ENCODE data around the gene SEC14L1.
"Not testable (repeated sequence)": the region's sequence is repeated elsewhere in the genome, so short reads cannot be mapped to it uniquely, and the experiment has no call there.

Gene SEC14L1

GRCh38 chr17:77140878-77141767, at the start of gene SEC14L1:
TSS of gene SEC14L1 (plus strand) at chr17:77140969. CDS start at chr17:77143597, 2,628 bp downstream.
- no peak for DNase-seq (ENCODE audit: low read depth)

GRCh38 chr17:77092025-77092424, 48.7 kb upstream of the SEC14L1 start:
- DNase-seq (ENCODE audit: low read depth), result no peak

GRCh38 chr17:77095461-77095860, 45.3 kb upstream of the SEC14L1 start:
- no peak for DNase-seq (ENCODE audit: low read depth)

- no peak for DNase-seq (ENCODE audit: low read depth)
These were observed 44.1 kb upstream of the SEC14L1 start for GRCh38 chr17:77096570-77097214.

GRCh38 chr17:77097631-77098180, 43.1 kb upstream of the SEC14L1 start:
- no peak for DNase-seq (ENCODE audit: low read depth)

- no peak for DNase-seq (ENCODE audit: low read depth)
These were observed 41.8 kb upstream of the SEC14L1 start for GRCh38 chr17:77098884-77099545.

- DNase-seq (ENCODE audit: low read depth), result no peak
These were observed 40.8 kb upstream of the SEC14L1 start for GRCh38 chr17:77099997-77100396.

GRCh38 chr17:77101521-77102410, 39.0 kb upstream of the SEC14L1 start:
- DNase-seq (ENCODE audit: low read depth), result no peak

- not testable (repeated sequence) for DNase-seq (ENCODE audit: low read depth)
These were observed 38.2 kb upstream of the SEC14L1 start for GRCh38 chr17:77102411-77103134.

GRCh38 chr17:77105706-77106105, 35.1 kb upstream of the SEC14L1 start:
- no peak for DNase-seq (ENCODE audit: low read depth)

- DNase-seq (ENCODE audit: low read depth), result no peak
These were observed 33.9 kb upstream of the SEC14L1 start for GRCh38 chr17:77106874-77107358.

- no peak for DNase-seq (ENCODE audit: low read depth)
These were observed 33.0 kb upstream of the SEC14L1 start for GRCh38 chr17:77107506-77108433.

GRCh38 chr17:77109159-77109759, 31.5 kb upstream of the SEC14L1 start:
- DNase-seq (ENCODE audit: low read depth), result no peak

- no peak for DNase-seq (ENCODE audit: low read depth)
These were observed 30.9 kb upstream of the SEC14L1 start for GRCh38 chr17:77109764-77110359.

- DNase-seq (ENCODE audit: low read depth), result not testable (repeated sequence)
These were observed 29.4 kb upstream of the SEC14L1 start for GRCh38 chr17:77111165-77111933.

GRCh38 chr17:77111934-77112296, 28.9 kb upstream of the SEC14L1 start:
- no peak for DNase-seq (ENCODE audit: low read depth)

GRCh38 chr17:77115510-77115909, 25.3 kb upstream of the SEC14L1 start:
- no peak for DNase-seq (ENCODE audit: low read depth)

GRCh38 chr17:77115947-77116346, 24.8 kb upstream of the SEC14L1 start:
- DNase-seq (ENCODE audit: low read depth), result no peak
